CD4-positive, alpha-beta T cell treated with Interleukin-17A for 1 hour (primary cell): ENCODE measurements around the gene ZMIZ2.
"Not testable (repeated sequence)": the region's sequence is repeated elsewhere in the genome, so short reads cannot be mapped to it uniquely, and the experiment has no call there.

Experiments used
- DNase-seq: peaks from one replicate; pipeline ENCODE4 v3.0.0-alpha.2; 2020

The ZMIZ2 gene

DNA sequence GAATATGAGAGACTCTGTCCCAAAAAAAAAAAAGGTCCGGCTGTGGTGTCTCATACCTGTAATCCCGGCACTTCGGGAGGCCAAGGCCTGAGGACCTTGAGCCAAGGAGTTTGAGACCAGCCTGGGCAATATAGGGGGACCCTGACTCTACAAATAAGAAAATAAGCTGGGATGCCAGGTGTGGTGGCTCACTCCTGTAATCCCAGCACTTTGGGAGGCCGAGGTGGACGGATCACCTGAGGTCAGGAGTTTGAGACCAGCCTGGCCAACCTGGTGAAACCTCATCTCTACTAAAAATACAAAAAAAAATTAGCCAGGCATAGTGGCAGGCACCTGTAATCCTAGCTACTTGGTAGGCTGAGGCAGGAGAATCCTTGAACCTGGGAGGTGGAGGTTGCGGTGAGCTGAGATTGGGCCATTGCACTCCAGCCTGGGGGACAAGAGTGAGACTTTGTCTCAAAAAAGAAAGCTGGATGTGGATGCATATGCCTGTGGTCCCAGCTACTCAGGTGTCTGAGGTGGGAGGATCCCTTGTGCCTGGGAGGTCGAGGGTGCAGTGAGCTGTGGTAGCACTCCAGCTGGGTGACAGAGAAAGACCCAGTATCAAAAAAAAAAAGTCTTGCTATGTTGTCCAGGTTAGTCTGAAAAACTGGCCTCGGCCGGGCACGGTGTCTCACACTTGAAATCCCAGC is 55.3 kb downstream of the ZMIZ2 start:
- DNase-seq: not testable (repeated sequence)

DNA sequence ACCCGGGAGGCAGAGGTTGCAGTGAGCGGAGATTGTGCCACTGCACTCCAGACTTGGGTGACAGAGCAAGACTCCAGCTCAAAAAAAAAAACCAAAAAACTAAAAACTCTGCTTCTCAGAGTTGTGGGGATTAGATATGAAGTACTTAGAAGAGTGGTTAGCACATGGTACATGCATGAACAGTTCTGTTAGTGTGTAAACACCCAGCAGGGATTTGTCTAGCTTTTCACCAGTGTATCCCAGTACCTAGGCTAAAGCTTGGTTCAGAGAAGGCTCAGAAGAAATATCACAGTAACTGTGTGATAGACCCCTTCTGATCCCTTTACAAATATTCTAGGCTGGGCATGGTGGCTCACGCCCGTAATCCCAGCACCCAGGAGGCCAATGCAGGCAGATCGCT is 57.3 kb downstream of the ZMIZ2 start:
- DNase-seq: no peak

DNA sequence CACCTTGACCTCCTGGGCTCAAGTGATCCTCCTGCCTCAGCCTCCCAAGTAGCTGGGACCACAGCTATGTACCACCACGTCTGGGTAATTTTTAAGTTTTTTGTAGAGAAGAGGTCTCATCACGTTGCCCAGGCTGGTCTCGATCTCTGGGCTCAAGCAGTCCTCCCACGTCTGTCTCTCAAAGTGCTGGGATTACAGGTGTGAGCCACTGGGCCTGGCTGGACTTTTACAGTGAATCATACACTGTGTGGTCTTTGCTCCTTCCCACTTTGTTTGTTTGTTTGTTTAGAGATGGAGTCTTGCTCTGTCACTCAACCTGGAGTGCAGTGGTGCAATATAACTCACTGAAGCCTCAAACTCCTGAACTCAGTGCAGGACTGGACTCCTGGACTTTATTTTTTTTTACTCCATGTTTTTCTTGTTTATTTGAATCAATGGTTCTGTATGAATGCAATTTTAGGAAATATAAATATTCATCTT is 60.3 kb downstream of the ZMIZ2 start:
- no peak for DNase-seq

DNA sequence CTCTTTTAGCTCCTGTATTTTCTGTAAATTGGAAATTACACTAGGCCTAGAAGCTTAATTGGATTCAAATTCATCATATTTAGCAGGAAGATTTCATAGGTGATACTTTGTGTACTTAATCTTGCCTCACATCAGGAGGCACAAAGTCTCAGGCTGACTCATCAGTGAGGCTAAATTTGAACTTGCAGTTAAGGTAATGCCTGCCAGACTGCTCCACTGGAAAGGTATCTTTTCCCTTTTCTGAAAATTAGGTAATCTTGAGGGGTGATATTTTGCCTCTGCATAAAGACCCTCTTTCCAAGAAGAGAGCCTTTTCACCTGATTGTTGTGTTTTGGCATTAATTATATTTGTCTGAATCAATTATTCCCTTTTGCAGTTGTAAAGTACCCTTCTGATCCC is 62.4 kb downstream of the ZMIZ2 start:
- no peak for DNase-seq

DNA sequence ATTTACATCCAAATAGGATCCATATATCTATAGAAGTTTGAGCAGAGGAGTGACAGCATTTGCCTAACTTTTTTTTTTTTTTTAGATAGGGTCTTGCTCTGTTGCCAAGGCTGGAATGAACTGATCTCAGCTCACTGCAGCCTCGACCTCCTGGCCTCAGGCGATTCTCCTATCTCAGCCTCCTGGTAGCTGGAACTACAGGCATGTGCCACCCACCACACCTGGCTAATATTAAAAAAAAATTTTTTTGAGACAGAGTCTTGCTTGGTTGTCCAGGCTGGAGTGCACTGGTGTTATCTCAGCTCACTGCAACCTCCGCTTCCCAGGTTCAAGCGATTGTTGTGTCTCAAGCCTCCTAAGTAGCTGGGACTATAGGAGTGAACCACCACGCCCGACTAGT is 62.9 kb downstream of the ZMIZ2 start:
- no peak for DNase-seq

DNA sequence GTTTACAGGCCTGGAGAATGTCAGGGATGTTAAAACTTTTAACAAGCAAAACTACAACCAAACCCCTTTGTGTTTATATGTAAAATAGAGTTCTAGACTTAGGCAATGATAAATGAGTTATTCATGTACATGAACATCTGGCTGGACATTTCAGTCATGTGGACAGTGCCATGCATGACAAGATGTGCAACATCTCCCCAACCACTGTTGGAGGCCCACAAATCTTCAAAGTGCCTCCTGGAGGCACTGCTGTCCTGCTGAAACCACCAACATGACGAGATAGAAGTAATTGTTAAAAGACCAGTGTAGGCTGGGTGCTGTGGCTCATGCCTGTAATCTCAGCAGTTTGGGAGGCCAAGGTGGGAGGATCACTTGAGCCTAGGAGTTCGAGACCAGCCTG is 66.3 kb downstream of the ZMIZ2 start:
- no peak for DNase-seq

DNA sequence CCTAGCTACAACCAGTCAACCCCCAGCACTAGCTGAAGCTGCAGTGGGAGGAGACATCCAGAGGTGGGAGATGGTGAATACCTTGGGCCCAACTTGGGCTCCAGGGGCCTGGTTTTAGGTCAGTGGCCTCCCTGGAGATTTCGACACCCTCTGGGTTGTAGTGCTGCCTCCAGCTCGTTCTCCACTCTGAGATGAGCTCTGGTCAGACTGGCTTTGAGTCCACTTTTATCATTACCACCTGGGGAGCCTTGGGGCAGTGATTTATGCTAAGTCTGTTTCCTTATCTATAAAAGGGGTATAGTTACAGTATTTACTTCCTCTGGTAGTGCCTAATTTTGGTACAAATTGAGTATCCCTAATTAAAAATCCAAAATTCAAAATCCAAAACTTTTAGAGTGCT is 70.6 kb downstream of the ZMIZ2 start:
- no peak for DNase-seq
